Embryonic facial prominence (tissue), 1 donor: ENCODE results near the gene STXBP5.
"Not testable (repeated sequence)": the region's sequence is repeated elsewhere in the genome, so short reads cannot be mapped to it uniquely, and the experiment has no call there.

Experiments used
- DNase-seq: peaks from one replicate; pipeline ENCODE4 v3.0.0-alpha.2; 2016; ENCODE audit errors: extremely low spot score

The STXBP5 gene

DNA sequence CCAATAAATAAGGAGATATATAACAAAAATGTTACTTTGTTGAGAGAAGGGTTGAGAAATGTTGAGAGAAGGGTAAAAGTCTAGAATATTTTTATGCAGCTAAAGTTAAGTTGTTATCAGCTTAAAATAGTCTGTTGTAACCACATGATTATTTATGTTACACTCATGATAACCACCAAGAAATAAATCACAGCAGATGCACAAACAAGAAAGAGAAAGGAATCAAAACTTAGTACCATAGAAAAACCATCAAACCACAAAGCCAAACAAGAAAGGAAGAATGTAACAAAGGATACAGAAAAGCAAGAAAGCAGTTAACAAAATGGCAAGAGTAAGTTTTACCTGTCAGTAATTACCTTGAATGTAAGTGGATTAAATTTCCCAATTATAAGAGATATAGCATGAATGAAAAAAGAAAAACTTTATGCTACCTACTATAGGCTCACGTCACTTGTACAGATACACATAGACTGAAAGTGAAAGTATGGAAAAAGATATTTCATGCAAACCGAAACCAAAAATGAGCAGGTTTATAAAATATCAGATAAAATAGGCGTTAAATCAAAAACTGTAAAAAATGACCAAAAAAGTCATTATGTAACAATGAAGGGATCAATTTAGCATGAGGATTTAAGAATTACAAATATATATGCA, 93.6 kb downstream of the STXBP5 start:
- no peak for DNase-seq

DNA sequence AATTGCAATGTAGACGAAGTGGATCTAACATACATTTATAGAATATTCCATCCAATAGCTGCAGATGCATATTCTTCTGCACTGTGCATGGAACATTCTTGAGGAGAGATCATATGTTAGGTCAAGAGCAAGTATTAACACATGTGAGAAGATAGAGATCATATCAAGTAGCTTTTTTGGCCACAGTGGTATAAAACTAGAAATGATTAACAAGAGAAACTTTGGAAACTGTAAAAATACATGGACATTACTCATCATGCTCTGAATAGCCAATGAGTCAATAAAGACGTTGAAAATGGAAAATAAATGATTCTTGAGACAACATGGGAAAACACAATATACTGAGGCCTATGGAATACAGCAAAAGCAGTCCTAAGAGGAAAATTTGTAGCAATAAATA, 94.2 kb downstream of the STXBP5 start:
- no peak for DNase-seq

DNA sequence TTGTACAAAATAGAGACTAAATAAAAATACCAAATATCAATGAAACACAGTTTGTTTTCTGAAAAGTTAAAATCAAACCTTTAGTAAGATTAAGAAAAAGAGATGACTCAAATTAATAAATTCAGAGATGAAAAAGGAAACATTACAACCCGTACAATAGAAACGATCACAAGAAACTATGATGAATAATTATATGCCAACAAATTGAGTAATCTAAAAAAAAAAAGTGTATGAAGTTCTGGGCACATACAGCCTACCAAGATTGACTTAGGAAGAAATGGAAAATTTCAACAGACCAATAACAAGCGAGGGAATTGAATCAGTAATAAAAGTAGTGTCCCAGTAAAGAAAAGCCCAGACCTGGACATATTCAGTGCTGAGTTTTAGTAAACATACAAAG, 94.8 kb downstream of the STXBP5 start:
- no peak for DNase-seq

DNA sequence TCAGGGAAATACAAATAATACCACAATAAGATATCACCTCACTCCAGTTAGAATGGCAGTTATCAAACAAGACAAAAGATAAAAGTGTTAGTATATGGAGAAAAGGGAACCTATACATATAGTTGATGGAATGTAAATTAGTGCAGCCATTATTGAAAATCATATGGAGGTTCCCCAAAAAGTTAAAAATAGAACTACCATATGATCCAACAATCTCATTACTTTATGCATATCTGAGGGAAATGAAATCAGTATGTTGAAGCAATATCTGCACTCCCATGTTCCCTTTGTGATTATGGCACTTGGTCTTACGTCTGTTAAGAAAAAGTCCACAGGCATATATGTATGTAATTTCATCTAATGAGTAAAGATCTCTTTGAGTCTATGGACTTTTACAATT, 96.9 kb downstream of the STXBP5 start:
- no peak for DNase-seq

DNA sequence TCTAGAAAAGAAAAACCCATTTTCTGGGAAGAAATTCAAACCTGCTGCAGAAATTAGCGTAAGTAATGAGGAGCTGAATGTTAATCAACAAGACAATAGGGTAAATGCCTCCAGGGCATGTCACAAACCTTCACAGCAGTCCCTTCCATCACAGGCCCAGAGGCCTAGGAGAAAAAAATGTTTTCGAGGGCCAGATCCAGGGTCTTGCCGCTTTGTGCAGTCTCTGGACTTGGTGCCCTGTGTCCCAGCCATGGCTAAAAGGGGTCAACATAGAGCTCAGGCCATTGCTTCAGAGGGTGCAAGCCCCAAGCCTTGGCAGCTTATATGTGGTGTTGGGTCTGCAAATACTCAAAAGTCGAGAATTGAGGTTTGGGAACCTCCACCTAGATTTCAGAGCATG, 99.8 kb downstream of the STXBP5 start:
- DNase-seq: no peak

DNA sequence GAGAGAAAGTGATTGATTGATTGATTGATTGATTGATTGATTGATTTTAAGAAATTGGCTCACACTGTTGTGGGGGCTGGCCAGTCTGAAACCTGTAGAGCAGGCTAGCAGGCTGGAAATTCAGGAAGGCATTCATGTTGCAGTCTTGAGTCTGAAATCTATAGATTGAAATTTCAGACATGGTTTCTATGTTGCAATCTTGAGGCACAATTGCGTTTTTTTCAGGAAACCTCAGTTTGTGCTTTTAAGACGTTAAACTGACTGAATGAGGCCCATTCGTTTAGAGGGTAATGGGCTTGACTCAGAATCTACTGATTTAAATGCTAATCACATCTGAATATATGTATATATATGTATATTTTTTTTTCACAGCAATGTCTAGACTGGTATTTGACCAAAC, 106.3 kb downstream of the STXBP5 start:
- DNase-seq: no peak

DNA sequence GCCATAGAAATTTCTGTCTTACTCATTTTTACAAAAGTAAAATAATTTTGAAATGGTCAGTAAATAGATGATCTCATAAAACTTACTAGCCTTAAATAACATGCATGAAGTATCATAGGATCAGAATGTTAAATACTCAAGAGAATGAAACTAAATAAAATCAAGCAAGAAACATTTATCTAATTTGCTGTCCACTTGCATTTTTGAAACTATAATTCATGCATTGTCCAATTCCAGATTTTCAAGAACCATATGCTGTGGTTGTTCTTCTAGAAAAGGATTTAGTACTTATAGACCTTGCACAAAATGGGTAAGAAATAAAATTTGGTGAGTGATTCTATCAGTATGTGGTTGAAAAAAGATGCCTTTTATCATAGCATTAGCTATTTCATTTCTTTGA, 107.0 kb downstream of the STXBP5 start:
- no peak for DNase-seq

DNA sequence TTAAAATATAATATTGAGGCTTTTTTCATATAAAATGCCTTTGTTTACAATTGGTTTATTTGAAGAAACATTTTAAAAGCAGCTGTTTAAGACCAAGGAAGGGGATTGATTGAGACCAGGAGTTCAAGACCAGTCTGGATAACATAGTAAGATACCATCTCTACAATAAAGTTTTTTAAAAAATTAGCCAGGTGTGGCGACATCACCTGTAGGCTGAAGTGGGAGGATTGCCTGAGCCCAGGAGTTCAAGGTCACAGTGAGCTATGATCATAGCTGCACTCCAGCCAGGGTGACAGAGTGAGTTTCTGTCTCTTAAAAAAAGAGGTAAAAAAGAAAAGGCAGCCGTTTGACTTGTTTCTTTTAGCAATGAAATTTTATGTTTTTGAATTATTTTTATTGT, 117.0 kb downstream of the STXBP5 start:
- no peak for DNase-seq

DNA sequence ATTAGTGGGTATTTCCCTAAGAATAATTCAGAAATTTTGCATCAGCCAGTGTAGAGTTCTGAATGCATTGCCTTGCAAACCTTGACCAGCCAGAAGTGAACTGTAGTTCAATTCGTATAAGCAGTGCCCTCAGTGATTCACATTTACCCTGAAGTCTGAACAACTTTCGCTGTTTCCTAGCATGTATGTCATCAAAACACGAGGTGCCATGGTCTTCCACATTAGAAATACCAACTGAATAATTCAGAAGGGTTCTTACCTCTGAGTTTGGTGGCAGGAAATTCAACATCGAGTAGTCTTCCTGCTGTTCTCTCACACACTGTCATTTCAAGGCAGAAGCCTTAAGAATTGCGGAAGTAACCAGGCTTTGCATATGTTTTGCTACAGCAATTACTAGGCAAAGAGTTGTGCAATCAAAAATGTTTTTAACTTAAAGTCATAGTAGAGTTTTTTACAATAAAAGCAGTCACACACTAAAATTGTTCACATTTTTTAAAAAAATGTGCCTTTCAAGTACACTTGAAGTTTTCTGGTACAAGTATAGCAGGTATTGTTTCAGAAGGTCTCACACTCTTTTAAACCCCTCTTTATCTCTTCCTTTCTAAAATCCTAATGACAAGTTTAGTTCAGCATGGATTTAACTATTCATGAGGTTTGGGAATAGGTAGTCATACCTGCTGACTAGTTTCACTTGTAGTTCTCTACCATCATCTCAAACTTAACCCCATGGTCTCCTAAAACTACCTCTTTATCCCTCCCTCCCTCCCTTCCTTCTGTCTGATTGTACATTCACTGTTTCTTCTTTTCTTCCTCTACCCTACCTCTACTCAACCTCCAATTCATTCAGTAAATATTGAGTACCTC, 118.3 kb downstream of the STXBP5 start:
- no peak for DNase-seq

DNA sequence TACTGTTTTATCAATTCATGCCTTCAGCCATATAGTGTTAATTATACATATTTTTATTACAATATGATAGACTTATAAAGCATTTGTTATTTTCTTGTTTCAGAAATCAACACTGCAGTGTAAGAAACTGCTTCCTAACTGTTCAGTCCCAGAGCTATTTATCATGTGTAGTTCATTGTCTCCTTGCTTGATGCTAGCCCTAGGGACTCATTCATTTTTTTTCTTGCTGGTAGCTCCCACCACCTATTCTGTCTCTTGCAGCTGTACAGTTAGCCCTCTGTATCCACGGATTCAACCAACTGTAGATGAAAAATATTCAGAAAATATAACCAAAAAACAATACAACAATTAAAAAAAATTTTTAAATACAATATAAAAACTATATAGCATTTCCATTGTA, 121.3 kb downstream of the STXBP5 start:
- no peak for DNase-seq

DNA sequence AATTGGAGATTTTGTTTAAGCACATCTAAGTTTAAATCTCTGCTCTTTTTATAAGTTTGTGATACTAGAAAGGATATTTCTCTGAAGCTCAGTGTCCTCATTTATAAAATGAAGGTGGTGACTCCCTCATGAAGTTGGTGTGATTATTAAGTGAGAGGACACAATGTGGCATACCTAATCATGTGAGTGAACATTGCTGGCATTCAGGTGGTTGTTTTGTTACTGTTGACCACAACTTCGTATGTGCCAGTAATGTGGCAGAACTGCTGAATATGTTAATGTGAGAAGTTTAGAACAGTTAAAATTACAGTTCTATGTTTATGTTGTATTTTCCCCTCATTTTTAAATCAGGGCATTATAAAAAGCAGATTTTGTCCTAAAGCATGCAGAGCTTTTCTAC, 127.2 kb downstream of the STXBP5 start:
- DNase-seq: no peak

DNA sequence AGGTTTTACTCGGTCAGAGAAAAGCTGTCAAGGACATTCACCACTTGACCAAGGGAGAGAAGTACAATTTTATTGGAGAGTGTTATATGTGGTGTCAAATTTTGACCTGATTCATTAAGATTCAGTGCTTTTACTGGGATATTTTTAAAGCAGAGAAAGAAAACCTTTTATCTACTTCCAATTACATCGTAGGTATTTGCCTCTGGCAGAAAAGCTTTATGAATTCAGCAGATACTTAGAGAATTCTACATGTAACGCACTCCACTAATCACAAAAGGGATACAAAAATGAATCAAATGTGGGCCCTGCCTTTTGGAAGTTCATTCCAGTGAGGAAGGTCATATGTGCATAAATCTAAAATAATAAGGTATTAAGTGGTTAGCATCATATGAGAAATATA, 133.7 kb downstream of the STXBP5 start:
- DNase-seq: no peak

DNA sequence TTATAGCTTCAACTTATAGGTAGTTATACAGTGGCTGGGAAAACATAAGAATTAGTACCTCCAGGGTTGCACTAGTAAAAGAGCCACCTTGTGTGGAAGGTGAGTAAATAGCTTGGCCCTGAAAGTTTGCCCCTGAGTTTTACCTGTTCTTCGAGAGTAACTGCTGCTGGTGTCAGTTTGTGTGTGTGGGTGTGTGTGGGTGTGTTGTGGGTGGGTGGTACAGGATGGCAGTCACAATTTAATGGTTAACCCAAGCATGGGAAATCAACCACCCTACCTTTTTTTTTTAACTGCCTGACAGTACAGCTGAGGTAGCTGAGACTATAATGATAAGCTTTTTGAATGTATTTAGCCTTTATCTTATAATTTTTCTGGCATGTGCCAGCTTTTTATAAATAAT, 137.3 kb downstream of the STXBP5 start:
- DNase-seq: no peak

DNA sequence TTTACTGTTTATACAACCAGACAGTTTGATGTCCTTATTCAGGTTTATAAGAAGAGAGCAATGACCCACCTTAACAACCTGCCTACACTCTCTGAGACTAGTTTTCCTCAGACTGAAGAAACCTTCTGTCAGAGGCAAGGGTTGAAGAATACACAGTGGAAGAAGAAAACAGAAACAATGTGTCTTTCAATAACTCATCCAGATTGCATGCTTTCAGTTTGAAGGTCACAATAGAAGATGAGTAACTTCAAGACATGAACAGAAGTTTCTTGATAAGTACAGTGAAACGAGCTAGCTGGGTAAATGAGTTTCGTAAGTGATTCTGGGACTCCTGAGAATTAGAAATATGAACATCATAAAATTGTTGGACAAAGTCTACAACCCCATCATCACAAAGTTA, 141.7 kb downstream of the STXBP5 start:
- no peak for DNase-seq

DNA sequence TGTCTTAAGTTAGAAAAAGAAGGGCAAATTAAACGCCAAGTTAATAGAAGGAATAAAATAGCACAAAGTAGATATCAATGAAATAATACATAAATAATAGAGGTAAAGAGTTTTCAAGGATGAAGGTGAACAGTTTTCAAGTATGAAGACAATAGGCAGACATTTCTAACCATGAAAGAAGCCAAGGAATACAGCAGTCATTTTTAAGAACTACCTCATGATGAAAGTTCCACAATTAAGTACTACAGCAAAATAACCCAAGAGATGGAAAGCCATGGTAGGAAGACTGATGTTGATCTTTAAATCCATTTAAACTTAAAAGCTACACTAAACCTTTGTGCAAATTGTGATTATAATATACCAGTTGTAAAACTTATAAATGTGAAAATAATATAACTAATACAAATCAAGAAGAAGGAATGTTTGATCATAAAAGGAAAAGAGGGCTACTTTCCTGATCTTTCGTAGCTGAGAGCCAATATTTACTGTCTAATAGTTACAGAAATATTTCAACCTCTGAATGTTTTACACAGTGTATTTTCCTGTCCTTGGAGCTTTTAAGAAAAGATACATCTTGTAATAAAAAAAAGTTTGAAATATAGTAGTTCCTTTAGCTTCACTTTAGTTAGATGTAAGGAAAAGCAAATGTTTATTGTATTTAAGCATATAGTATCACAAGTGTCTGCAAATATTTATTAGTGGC, 143.1 kb downstream of the STXBP5 start:
- DNase-seq: no peak

DNA sequence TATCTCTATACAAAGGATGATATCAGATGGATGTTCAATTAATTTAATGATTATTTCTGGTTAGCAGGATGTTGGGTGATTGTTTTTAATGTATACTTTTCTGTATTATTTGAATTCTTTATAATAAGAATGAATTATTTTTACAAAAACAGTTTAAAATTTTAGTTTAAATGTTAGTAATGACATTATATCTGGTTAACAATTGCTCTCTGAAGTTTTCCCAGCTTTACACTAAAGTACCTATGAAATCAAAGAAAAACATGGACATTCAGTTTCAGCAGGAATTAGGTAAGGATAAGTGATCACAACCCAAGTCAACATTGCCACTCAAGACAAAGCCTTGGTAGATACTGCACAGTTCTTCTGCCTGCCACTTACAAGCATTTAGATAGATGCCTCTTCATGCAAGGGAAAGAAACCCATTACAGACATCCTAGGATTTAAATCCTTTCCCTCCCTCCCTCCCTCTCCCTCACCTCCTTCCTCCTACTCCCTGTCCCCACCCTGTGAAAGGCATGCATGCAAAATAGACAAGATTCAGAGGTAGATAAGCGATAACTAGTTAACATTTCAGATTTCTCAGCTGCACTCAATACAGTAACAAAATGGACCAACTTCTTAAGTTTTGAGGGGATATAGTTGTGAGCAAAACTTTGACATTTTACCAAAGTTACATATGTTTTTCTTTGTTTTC, 143.8 kb downstream of the STXBP5 start:
- DNase-seq: no peak

DNA sequence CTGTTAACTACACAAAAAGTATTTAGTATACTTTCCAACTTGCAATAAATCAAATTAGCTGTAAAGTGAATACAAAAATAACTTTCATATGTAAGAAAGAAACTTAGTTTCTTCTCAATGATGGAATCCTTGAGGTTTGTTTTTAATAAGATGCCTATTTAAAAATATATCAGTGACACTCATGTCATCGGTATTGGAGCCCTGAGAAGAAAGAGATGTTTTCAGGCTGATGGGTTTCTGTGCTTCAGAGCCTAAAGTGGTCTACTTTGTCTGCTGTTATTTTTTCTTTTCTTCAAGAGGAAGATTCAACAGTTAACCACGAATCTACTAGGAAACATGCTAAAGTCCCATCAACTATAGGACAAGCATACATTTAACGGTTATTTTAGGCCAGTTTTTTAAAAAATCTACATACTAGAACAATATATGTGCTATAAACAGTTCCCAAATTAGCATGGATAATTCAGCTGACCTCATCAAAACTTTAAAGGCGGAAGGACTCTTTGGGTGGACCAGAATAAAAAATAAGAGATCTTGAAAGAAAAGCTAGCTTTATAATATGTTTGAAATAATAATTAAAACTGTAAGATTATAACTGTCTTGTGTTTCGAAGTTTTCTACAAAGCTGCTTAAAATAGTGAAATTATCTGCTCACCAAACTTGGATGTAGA, 157.2 kb downstream of the STXBP5 start:
- no peak for DNase-seq

DNA sequence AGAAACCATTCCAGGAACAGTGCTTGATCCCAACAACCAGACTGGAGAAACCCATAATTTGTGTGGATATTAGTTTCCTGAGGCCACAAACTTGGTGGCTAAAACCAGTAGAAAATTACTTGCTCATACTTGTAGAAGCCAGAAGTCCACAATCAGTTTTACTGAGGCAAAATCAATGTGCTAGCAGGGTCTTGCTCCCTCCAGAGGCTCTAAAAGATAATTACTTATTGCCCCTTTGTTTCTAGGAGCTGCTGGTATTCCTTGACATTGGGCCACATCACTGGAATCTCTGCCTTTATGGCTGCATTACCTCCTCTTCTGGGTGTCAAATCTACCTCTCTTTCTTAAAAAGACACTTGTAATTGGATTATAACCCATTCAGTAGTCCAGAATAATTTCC, 162.1 kb downstream of the STXBP5 start:
- no peak for DNase-seq

DNA sequence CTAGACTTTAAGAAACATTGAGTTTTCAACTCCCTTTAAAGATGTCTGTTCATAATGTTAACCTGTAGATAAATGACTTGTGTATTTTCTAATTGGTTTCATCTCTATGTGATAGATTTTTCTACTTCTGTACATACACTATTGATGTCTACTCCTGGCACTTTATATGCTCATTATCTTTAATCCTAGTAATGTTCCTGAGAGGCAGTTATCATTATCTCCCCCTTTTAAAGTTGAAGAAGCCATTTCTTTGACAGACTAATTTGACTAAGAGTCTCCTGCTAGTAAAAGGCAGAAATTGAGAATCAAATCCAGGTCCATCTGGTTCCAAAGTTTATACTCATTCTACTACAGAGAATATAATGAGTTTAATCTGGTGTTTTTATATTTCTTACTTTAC, 167.1 kb downstream of the STXBP5 start:
- no peak for DNase-seq

DNA sequence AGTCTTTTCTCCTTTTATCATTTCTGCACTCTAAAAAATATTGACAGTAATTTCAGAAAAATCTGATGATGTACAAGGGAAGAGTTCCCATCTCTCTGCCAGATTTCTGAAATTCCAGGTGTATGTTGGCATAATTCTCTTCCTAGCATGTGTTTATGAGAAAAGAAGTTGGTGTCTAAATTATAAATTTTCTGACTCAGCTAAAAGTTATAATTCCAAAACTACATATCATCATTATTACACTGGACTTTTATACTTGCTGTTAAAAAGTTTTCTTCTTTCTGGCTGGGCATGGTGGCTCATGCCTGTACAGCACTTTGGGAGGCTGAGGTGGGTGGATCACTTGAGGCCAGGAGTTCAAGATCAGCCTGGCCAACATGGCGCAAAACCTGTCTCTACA, 168.6 kb downstream of the STXBP5 start:
- no peak for DNase-seq

DNA sequence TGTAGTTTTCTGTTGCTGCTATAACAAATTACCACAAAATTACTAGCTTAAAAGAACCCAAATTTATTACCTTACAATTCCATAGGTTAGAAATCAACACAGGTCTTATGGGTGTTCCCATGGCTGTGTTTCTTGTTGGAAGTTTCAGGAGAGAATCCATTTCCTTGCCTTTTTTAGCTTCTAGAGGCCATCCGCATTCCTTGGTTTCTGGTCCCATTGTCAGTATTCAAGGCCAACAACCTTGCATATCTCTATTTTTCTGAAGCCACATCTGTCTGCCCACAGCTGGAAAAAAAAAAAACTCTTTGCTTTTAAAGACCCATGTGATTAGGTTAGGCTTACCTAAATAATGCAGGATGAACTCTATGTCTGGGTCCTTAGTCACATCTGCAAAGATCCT, 174.6 kb downstream of the STXBP5 start:
- DNase-seq: no peak

DNA sequence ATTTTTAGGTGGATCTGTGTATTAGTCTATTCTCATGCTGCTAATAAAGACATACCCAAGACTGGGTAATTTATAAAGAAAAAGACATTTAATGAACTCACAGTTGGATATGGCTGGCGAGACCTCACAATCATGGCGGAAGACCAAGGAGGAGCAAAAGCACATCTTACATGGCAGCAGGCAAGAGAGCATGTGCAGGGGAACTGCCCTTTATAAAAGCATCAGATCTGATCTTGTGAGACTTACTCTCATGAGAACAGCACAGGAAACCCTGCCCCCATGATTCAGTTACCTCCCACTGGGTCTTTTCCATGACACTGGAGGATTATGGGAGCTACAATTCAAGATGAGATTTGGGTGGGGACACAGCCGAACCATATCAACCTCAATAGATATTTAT, 176.6 kb downstream of the STXBP5 start:
- DNase-seq: not testable (repeated sequence)
